HepG2 (cell line): ENCODE measurements around the gene NES. TPM values are rescaled to one million over a fixed set of nuclear protein-coding genes. Genes with fewer than 3 reads are reported as not detected.

Source experiments
- ELF3 ChIP-seq: IDR thresholded peaks from 2 replicates; pipeline ENCODE4 v1.6.1; 2016; ENCODE audit warnings: missing genetic modification reagents, missing compliant biosample characterization
- FOXP4 ChIP-seq: sonication (generic); formaldehyde crosslinking; IDR thresholded peaks from 2 replicates; pipeline ENCODE4 v1.4.0; 2020; ENCODE audit warnings: missing genetic modification reagents
- IKZF5 ChIP-seq: IDR thresholded peaks from 2 replicates; pipeline ENCODE4 v1.6.1; 2018; ENCODE audit warnings: missing genetic modification reagents, mild to moderate bottlenecking, missing compliant biosample characterization
- KMT2A ChIP-seq: sonication (generic); formaldehyde crosslinking; IDR thresholded peaks from 2 replicates; pipeline ENCODE4 v1.4.0; 2020; ENCODE audit warnings: missing genetic modification reagents
- ZBED4 ChIP-seq: sonication (generic); formaldehyde crosslinking; IDR thresholded peaks from 2 replicates; pipeline ENCODE4 v1.4.0; 2020; ENCODE audit warnings: missing genetic modification reagents, borderline replicate concordance
- ZBTB40 ChIP-seq, 2 experiments: fragments of 450-650 bp in 1 of 2; sonication (generic) in 1 of 2; formaldehyde crosslinking in 1 of 2; IDR thresholded peaks; 2 replicates each; pipeline versions ENCODE4 v1.6.1 to v1.8.0; 2016 to 2022; ENCODE audit warnings: antibody characterized with exemption in 1 of 2, mild to moderate bottlenecking in 1 of 2, missing genetic modification reagents in 1 of 2
- ZNF264 ChIP-seq: sonication (generic); formaldehyde crosslinking; IDR thresholded peaks from 2 replicates; pipeline ENCODE4 v1.4.0; 2020; ENCODE audit warnings: missing genetic modification reagents
- ZNF275 ChIP-seq: sonication (generic); formaldehyde crosslinking; IDR thresholded peaks from 2 replicates; pipeline ENCODE4 v1.8.0; 2022; ENCODE audit warnings: missing genetic modification reagents, mild to moderate bottlenecking, inconsistent platforms, borderline replicate concordance
- ZNF776 ChIP-seq: sonication (generic); formaldehyde crosslinking; IDR thresholded peaks from 2 replicates; pipeline ENCODE4 v1.4.0; 2020; ENCODE audit warnings: mild to moderate bottlenecking, missing genetic modification reagents
- polyA plus RNA-seq, 8 experiments: library from polyadenylated mRNA; depleted of rRNA in 3 of 8; stranded (reverse) in 7 of 8; unstranded in 1 of 8; fragments of >200 nt; fragmentation: Illumina TruSeq in 4 of 8; extraction: Trizol in 4 of 8; gene quantifications; 2 replicates each; pipeline versions ENCODE4 v1.2.1 to v1.2.3, GENCODE V29; 2011 to 2016; ENCODE audit warnings: low read depth in 4 of 8, missing spikeins in 1 of 8, mixed read lengths in 1 of 8; ENCODE audit not compliant: insufficient read depth in 1 of 8
- total RNA-seq, 5 experiments: library from RNA; depleted of rRNA; stranded (reverse); fragments of >200 nt; fragmentation: Illumina TruSeq; extraction: Trizol; gene quantifications; 2 replicates each; pipeline ENCODE4 v1.2.3, GENCODE V29; 2016; ENCODE audit warnings: low read depth in 1 of 5

The NES gene
- total and polyA plus RNA-seq, 2 of the 13 experiments (the other 11 are each of a cell fraction or from before 2014, with no cell fraction given): 1.7 to 16.6 TPM

GRCh38 chr1:156659988-156660751, 17.0 kb downstream of the NES start (continued):
- no peak for TF ChIP-seq ZBTB40 (IDR thresholded peaks at IDR 0.05)
- TF ChIP-seq ZBTB40 (CRISPR knock-in tag; IDR thresholded peaks at IDR 0.05): peak; percentile 12; the same call in 1 of the 2 replicates
- peak; percentile 75; the same call in 1 of the 2 replicates for TF ChIP-seq ZBED4 (CRISPR knock-in tag)
- no peak; the same call in none of the 2 replicates for TF ChIP-seq FOXP4 (CRISPR knock-in tag)
- no peak for TF ChIP-seq ZNF264 (CRISPR knock-in tag)
- TF ChIP-seq ZNF776 (CRISPR knock-in tag): peak; percentile 24; the same call in 1 of the 2 replicates
- TF ChIP-seq KMT2A: no peak
- TF ChIP-seq ZNF275 (CRISPR knock-in tag): peak; percentile 75; the same call in 1 of the 2 replicates
- TF ChIP-seq ELF3 (CRISPR knock-in tag): peak; percentile 72
- no peak for TF ChIP-seq IKZF5 (CRISPR knock-in tag)
